ENCODE measurements around the gene PPM1L. TPM values are rescaled to one million over a fixed set of nuclear protein-coding genes. Genes with fewer than 3 reads are reported as not detected.

The PPM1L gene
- total RNA-seq, 1 experiment from 2014 or later, result 7.3 TPM

DNA sequence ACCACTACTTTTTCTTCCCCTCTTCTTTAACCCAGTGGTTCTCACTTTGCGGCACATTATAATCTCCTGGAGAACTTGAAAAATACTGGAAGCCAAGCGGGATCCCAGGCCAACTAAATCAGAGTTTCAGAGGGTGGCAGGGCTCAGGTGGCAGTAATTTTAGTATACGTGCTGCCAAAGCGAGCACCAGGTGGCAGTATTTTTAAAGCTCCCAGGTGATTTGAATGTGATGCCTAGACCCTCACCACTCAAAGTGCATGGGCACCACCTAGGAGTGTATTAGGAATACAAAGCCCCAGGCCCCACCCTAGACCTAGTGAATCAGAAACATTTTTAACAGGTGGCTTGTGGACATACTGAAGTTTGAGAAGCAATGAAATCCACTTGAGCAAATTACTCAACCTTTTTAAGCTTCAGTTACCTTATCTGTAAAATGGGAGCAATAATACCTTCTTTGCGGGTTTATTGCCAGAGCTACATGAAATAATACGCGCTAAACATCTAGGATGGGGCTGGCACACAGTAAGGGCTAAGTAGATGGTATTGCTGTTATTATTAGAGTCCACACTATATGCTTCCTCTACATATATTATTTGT, 340.8 kb downstream of the PPM1L start:
- Histone ChIP-seq H4K5ac (ENCODE audit: insufficient read length, low read depth, low read length) (no peak overlapping the region), H2BK5ac (ENCODE audit: insufficient read length, low read length) (no peak overlapping the region), H3K23me2 (ENCODE audit: insufficient read length, low read depth, low read length, poor library complexity, severe bottlenecking) (no peaks in the 10 kb centered on the region), H3K18ac (ENCODE audit: insufficient read length, low read depth, low read length) (no peak overlapping the region), H3K27ac (ENCODE audit: insufficient read length, low read depth, low read length) (no peak overlapping the region), H2AFZ (ENCODE audit: low read length) (no peak overlapping the region), H3K4ac (ENCODE audit: low read depth, low read length) (no peak overlapping the region), H2BK15ac (ENCODE audit: low read depth, low read length) (no peak overlapping the region), H3K9me3 (ENCODE audit: control insufficient read depth, low read depth, low read length) (no peaks in the 10 kb centered on the region), H3K23ac (ENCODE audit: insufficient read length, low read depth, low read length) (no peak overlapping the region), H3K79me1 (ENCODE audit: insufficient read depth, low read depth, low read length, poor library complexity, severe bottlenecking) (no peaks in the 10 kb centered on the region), H3K27me3 (ENCODE audit: insufficient read depth, low read length) (no peaks in the 10 kb centered on the region), H2BK12ac (ENCODE audit: insufficient read length, low read depth, low read length) (no peak overlapping the region), H3K14ac (ENCODE audit: insufficient read depth, low read length) (no peak overlapping the region), H3K4me2 (ENCODE audit: insufficient read depth, insufficient read length, low read length) (no peak overlapping the region), H2BK20ac (ENCODE audit: low read depth, low read length, poor library complexity, severe bottlenecking) (no peak overlapping the region), H3K9ac (ENCODE audit: extremely low read depth, insufficient read length, low read length) (no peak overlapping the region), H2BK120ac (ENCODE audit: low read depth, low read length, poor library complexity, severe bottlenecking) (no peak overlapping the region), H3T11ph (ENCODE audit: low read length) (no peak overlapping the region), H4K20me1 (ENCODE audit: control insufficient read depth, insufficient read depth, insufficient read length) (no peaks in the 10 kb centered on the region), H3K56ac (ENCODE audit: insufficient read length, low read depth, low read length) (no peak overlapping the region), H4K8ac (replicated peaks; ENCODE audit: insufficient read length, low read depth, low read length) (no peak overlapping the region), H4K91ac (ENCODE audit: insufficient read length, low read depth, low read length) (no peak overlapping the region), H3K79me2 (ENCODE audit: insufficient read depth, low read length) (no peaks in the 10 kb centered on the region), H2AK5ac (ENCODE audit: insufficient read length, low read length) (no peak overlapping the region), H3K4me1 (ENCODE audit: insufficient read depth, low read length) (no peaks in the 10 kb centered on the region)
- no peaks in the 10 kb centered on the region for H3K27me3 Mint-ChIP-seq (ENCODE audit: low read depth)
- no CpG with 5 or more reads among the region's 7 CpGs for WGBS (ENCODE audit: extremely low coverage, insufficient read length, low lambda C conversion rate)
- H3K4me3 Mint-ChIP-seq, result no peak overlapping the region
- peak; percentile 61 for DNase-seq
- peaks cover 0 to 3% (median 0%) of the 10 kb centered on the region in 3 experiments; a peak in 1 of 7 replicates for H3K36me3 Mint-ChIP-seq (ENCODE audit: insufficient read depth in 1 of 3, low read depth in 3 of 3)
- no peaks in the 10 kb centered on the region; a peak in 1 of 5 replicates for H3K9me3 Mint-ChIP-seq
- no peak overlapping the region for H3K27ac Mint-ChIP-seq
- no peaks in the 10 kb centered on the region; a peak in 1 of 4 replicates for H3K4me1 Mint-ChIP-seq
- TF ChIP-seq, protein P1, sequence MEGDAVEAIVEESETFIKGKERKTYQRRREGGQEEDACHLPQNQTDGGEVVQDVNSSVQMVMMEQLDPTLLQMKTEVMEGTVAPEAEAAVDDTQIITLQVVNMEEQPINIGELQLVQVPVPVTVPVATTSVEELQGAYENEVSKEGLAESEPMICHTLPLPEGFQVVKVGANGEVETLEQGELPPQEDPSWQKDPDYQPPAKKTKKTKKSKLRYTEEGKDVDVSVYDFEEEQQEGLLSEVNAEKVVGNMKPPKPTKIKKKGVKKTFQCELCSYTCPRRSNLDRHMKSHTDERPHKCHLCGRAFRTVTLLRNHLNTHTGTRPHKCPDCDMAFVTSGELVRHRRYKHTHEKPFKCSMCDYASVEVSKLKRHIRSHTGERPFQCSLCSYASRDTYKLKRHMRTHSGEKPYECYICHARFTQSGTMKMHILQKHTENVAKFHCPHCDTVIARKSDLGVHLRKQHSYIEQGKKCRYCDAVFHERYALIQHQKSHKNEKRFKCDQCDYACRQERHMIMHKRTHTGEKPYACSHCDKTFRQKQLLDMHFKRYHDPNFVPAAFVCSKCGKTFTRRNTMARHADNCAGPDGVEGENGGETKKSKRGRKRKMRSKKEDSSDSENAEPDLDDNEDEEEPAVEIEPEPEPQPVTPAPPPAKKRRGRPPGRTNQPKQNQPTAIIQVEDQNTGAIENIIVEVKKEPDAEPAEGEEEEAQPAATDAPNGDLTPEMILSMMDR (conservative IDR thresholded peaks at IDR 0.05), result peak; percentile 67
